SIG-M5 treated with dmso at 0.1 percent for 504 hours (cell line): ENCODE data around the gene EIF3A.
"Not testable (repeated sequence)": the region's sequence is repeated elsewhere in the genome, so short reads cannot be mapped to it uniquely, and the experiment has no call there.

Experiments
- DNase-seq: peaks from one replicate; lab custom pipeline; 2025; ENCODE audit not compliant: unreplicated experiment; lab: John Stamatoyannopoulos, UW

EIF3A gene

DNA sequence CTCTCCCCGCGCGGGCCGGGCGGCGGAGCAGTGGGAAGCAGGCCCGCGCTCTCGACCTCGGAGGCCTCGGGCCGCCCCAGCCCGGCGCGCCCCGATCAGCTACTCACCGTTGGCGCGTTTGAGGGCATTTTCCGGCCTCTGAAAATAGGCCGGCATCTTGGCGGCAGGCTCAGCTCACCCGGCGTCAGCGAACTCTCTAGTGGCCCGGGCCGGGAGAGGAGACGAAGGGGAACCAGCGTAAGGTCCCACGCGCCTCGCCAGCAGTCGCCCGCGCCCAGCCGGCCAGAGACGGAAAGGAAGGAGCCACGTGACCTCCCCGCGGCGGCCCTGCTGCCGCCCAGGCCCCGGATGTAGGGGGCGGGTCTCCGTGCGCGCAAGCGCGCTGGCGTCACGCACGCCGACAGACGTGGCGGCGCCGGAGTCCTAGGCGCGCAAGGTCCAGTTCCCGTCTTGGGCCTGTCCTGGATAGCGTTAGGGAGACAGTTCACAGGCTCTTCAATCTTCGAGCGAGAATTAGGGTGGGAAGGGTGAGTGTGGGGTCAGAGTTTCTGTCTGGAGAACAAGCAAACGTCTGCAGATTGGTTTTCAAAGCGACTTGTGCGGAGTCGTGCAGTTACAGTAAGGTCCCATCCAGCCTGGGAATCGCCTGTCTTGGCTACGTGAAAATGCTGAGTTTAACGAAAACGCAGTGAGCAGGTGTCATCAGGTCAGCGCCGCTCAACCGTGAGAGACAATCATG lies at the start of gene EIF3A:
EIF3A (minus strand) TSS at position 297 of the 739 bp plus-strand sequence; CDS start at position 156, 141 bp downstream.
- DNase-seq, result peak; percentile 86

DNA sequence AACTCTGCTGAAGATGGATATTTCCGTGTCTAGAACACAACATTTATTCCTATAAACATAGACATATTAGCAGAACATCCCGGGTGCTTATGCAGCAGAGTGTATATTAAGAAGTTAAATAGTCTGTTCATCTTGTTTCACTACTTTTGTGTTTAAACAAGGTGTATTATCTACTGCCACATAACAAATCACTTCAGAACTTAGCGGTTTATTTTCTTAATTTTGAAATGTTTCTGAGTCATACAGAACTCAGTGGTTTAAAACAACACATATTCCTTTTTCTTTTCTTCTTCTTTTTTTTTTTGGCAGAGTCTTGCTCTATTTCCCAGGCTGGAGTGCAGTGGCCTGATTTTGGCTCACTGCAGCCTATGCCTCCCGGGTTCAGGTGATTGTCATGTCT lies 49.1 kb upstream of the EIF3A start:
- no peak for DNase-seq

DNA sequence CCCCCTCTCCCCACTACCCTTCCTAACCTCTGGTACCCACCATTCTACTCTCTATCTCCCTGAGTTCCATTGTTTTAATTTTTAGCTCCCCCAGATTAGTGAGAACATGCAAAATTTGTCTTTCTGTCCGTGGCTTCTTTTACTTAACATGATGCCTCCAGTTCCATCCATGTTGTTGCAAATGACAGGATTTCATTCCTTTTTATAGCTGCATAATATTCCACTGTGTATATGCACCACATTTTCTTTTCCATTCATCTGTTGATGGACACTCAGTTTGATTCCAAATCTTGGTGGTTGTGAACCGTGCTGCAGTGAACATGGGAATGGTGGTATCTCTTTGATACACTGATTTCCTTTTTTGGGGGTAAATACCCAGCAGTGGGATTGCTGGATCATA lies 45.3 kb upstream of the EIF3A start:
- DNase-seq, result no peak

DNA sequence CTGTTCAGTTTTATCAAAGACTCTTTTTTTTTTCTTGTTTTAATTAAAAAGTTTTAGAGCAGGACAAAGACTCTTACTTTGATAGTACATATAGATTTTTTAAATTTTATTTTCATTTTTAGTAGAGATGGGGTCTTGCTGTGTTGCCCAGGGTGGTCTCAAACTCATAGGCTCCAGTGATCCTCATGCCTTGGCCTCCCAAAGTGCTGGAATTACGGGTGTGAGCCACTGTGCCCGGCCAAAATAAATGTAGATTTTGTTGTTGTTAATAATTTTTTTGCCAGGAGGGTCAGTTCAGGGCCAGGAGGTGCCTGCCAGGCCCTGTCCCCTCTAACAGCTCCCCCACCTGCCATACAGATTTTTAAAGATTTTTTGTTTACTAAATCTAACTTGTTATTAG lies 40.3 kb upstream of the EIF3A start:
- no peak for DNase-seq

DNA sequence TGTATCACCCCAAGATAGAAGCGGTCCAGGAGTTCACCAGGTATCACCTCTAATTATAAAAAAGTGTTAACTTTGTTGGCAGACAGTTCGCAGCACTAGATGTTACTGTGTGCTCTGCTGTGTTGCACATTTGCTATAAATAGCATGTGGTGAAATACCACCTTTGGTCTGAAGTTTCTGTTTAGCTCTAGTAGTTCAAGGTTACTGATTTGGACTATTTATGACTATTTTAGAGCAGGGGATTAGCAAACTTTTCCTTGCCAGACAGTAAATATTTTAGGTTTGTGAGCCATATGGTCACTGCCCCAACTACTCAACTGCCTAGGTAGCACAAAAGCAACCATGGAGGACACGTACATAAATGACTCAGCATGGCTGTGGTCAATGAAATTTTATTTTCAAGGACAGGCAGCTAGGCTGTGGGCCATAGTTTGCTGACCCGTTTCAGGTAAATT lies 39.8 kb upstream of the EIF3A start:
- DNase-seq, result peak; percentile 61

- DNase-seq, result no peak
Measured at GRCh38 chr10:119119400-119119799, 38.8 kb upstream of the EIF3A start.

GRCh38 chr10:119118231-119118630 lies 37.6 kb upstream of the EIF3A start:
- DNase-seq, result no peak

DNA sequence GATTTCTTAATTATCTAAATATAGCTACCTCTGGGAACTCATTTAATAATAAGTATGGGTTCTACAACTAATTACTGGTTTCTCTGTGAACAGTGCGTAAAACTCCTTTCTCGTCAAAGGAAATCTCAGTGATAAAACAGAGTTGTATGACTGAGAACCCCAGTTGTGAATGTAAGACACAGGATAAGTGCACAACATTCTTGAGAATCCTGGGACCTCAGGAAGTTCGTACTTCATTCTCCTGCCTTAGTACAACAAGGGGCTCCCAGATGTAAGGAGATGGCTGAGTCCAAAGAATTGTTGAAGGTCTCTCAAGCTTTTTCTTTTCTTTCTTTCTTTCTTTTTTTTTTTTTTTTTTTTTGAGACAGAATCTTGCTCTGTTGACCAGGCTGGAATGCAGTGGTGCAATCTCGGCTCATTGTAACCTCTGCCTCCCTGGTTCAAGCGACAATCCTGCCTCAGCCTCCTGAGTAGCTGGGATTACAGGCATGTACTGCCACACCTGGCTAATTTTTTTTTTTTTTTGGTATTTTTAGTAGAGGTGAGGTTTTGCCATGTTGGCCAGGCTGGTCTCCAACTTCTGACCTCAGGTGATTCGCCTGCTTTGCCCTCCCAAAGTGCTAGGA lies 35.8 kb upstream of the EIF3A start:
- no peak for DNase-seq

DNA sequence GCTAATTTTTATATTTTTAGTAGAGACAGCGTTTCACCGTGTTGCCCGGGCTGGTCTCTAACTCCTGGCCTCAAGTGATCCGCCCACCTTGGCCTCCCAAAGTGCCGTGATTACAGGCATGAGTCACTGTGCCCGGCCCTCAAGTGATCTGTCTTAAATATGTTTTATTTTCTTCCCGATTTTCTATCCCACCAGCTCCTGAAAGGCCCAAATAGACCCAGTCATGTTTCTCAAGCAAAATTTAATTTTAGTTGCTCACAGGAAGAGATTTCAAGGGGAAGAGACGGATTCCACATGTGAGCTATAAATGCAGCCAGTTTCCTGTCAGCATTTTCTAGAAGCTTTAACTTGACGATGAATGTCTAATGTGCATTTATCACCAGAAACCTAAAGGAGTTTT lies 35.3 kb upstream of the EIF3A start:
- no peak for DNase-seq

GRCh38 chr10:119113751-119114732 lies 33.4 kb upstream of the EIF3A start:
- DNase-seq, result peak; percentile 92

DNA sequence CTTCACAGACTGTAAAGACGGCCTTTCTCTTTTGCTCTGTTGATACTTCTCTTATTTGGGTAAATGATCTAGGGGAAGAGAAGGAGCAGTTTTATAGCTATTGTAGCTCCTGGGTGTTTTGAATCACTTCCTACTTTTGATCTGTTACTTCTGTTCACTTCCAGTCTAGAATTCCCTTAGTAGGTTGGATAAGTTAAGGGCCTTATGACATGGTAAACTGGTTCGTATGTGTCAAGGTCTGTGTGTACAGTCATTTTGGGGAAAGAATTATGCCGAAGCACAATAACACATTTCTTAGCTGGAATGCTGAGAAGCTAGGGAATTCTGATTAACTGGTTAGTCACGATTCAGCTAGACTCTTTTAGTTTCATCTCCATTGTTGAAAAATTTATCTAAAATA lies 31.4 kb upstream of the EIF3A start:
- DNase-seq, result peak; percentile 48

- not testable (repeated sequence) for DNase-seq
Measured at GRCh38 chr10:119107771-119108170, 27.2 kb upstream of the EIF3A start.

DNA sequence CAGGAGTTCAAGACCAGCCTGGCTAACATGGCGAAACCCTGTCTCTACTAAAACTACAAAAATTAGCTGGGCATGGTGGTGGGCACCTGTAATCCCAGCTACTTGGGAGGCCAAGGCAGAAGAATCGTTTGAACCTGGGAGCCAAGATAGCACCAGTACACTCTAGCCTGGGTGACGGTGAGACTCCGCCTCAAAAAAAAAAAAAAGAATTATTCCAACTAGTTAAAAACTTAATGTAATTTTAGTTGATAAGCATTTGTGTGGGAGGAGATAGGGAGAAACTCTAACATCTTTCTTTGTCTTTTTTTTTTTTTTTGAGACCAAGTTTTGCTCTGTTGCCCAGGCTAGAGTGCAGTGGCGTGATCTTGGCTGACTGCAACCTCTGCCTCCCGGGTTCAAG lies 26.5 kb upstream of the EIF3A start:
- not testable (repeated sequence) for DNase-seq

- DNase-seq, result not testable (repeated sequence)
Measured at GRCh38 chr10:119105899-119106298, 25.3 kb upstream of the EIF3A start.

GRCh38 chr10:119105155-119105554 lies 24.5 kb upstream of the EIF3A start:
- DNase-seq, result no peak

DNA sequence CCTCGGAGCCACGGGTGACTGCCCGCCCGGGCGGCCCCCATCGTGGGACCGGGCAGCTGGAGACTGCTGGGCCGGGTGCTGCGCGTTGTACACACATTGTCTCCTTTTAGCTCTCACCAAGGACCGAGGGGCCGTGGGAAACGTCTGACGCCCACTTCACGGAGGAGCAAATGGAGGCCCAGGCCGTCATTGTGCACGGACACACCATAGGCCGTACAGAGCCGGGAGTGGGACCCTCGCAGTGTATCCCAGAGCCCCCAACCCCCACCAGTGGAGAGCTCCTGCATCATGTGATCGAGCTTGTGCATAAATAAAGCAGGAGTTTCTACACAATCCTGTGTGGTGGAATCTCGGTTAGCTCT lies 24.0 kb upstream of the EIF3A start:
- no peak for DNase-seq

GRCh38 chr10:119103903-119104653 lies 23.5 kb upstream of the EIF3A start, which contains the start of gene DENND10:
DENND10 (plus strand) TSS chr10:119104113; CDS start chr10:119104143, 30 bp downstream.
- DNase-seq, result peak; percentile 35

- DNase-seq, result no peak
Measured at GRCh38 chr10:119103241-119103902, 22.8 kb upstream of the EIF3A start.

DNA sequence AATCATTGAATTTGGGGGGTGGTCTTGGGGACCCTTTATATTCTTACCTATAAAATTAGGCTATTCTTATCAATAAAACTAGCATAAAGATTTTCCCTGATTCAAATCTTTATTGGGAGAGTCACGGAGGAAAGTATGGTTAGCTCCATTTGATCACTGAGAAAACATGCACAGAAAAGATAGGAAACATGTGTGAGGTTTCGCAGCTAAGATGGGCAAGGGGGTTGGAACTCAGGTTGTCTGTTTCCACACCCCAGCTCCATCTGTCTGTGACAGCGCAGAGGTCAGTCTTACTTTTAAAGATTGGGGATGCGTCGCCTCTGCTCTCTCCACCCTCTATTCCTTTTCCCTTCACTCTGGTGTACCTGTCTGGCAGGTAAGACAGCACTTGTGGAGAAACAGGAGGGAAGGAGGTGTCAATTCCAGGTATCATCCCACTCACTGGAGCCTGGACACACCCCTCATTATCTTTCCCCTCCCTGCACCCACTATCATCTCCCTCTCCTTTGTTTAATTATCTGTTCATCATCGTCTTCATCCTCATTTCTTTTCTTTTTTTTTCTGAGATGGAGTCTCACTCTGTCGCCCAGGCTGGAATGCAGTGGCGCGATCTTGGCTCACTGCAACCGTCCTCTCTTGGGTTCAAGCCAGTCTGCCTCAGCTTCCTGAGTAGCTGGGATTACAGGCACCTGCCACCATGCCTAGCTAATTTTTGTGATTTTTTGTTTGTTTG lies 20.9 kb upstream of the EIF3A start:
- no peak for DNase-seq
